ENCODE data around the gene SELENOS.

DNA sequence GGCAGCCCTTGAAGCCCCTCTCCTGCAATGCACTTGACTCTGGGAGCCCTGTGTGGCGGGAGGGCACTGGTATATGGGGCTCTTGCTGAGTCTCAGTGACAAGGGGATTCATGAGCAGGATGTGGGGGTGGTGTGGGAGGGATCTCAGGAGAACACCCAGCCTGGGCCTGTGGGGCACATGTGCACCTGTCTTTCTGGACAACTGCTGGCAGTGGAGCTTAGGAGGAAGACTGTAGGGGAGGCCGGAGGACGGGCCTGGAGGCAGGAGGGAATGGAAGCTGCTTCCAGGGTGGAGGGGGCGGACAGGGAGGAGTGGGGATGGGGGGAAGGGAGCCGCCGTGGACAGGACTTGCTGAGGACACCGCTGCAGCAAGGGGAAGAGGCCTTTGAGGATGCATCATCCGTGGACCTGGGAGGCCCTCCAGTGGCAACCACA, 28.6 kb upstream of the SELENOS start:
- TF ChIP-seq TOX (CRISPR knock-in tag; IDR thresholded peaks at IDR 0.05; ENCODE audit: borderline replicate concordance) (no peak), RARB (CRISPR knock-in tag; IDR thresholded peaks at IDR 0.05) (no peak), OSR1 (CRISPR knock-in tag; IDR thresholded peaks at IDR 0.05) (no peak), CREB5 (CRISPR knock-in tag; IDR thresholded peaks at IDR 0.05; ENCODE audit: low read depth) (no peak), CSDC2 (CRISPR knock-in tag; IDR thresholded peaks at IDR 0.05) (no peak), ZFP30 (CRISPR knock-in tag; IDR thresholded peaks at IDR 0.05) (no peak), ARNTL (CRISPR knock-in tag; IDR thresholded peaks at IDR 0.05; ENCODE audit: borderline replicate concordance, low read depth) (no peak)
- TF ChIP-seq, protein P1, sequence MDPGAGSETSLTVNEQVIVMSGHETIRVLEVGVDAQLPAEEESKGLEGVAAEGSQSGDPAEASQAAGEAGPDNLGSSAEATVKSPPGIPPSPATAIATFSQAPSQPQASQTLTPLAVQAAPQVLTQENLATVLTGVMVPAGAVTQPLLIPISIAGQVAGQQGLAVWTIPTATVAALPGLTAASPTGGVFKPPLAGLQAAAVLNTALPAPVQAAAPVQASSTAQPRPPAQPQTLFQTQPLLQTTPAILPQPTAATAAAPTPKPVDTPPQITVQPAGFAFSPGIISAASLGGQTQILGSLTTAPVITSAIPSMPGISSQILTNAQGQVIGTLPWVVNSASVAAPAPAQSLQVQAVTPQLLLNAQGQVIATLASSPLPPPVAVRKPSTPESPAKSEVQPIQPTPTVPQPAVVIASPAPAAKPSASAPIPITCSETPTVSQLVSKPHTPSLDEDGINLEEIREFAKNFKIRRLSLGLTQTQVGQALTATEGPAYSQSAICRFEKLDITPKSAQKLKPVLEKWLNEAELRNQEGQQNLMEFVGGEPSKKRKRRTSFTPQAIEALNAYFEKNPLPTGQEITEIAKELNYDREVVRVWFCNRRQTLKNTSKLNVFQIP (CRISPR knock-in tag; IDR thresholded peaks at IDR 0.05; ENCODE audit: borderline replicate concordance, low read depth), result no peak
